ENCODE data around the gene HDAC7. TPM values are rescaled to one million over a fixed set of nuclear protein-coding genes. Genes with fewer than 3 reads are reported as not detected.

Gene HDAC7
- total and polyA plus RNA-seq, 2 of the 13 experiments (the other 11 are each of a cell fraction or from before 2014, with no cell fraction given): 4.6 to 10.8 TPM

- no peak for TF ChIP-seq TOE1 (CRISPR knock-in tag; IDR thresholded peaks at IDR 0.05)
- peak; percentile 95 for TF ChIP-seq FOXA3 (CRISPR knock-in tag; IDR thresholded peaks at IDR 0.05)
- 0 out of 2 replicates have a peak, but pooled peaks have one; percentile 14 for TF ChIP-seq ETV5 (CRISPR knock-in tag; IDR thresholded peaks at IDR 0.05; ENCODE audit: borderline replicate concordance)
- TF ChIP-seq MED1 (CRISPR knock-in tag; IDR thresholded peaks at IDR 0.05): peak; percentile 73
- no peak for TF ChIP-seq ZNF224 (CRISPR knock-in tag; IDR thresholded peaks at IDR 0.05)
- TF ChIP-seq SOX13 (IDR thresholded peaks at IDR 0.05): no peak
- peak in 1 of 2 experiments; percentile 48; a peak in 1 of 4 replicates for TF ChIP-seq SOX13 (CRISPR knock-in tag; conservative IDR thresholded peaks at IDR 0.05 in 1 of 2, IDR thresholded peaks at IDR 0.05 in 1 of 2)
- peak; percentile 57 for TF ChIP-seq ELF3 (CRISPR knock-in tag; IDR thresholded peaks at IDR 0.05)
- no peak for TF ChIP-seq MZF1 (CRISPR knock-in tag; IDR thresholded peaks at IDR 0.05; ENCODE audit: borderline replicate concordance)
- no peak for TF ChIP-seq NFATC3 (CRISPR knock-in tag; IDR thresholded peaks at IDR 0.05)
- TF ChIP-seq ARID5B (CRISPR knock-in tag; IDR thresholded peaks at IDR 0.05): peak; percentile 70
- 0 out of 2 replicates have a peak, but pooled peaks have one; percentile 22 for TF ChIP-seq SMAD3 (CRISPR knock-in tag; IDR thresholded peaks at IDR 0.05)
- TF ChIP-seq ZNF792 (CRISPR knock-in tag; IDR thresholded peaks at IDR 0.05): 0 out of 2 replicates have a peak, but pooled peaks have one; percentile 41
- TF ChIP-seq ZNF550 (CRISPR knock-in tag; IDR thresholded peaks at IDR 0.05; ENCODE audit: borderline replicate concordance): no peak
- TF ChIP-seq TCF12 (IDR thresholded peaks at IDR 0.05): no peak
- TF ChIP-seq TCF12 (CRISPR knock-in tag; IDR thresholded peaks at IDR 0.05): 0 out of 2 replicates have a peak, but pooled peaks have one; percentile 30
- no peak for TF ChIP-seq ZNF737 (CRISPR knock-in tag; IDR thresholded peaks at IDR 0.05; ENCODE audit: borderline replicate concordance)
- TF ChIP-seq KLF16 (CRISPR knock-in tag; IDR thresholded peaks at IDR 0.05): peak in 1 of 2 experiments; percentile 27; a peak in 1 of 4 replicates
- TF ChIP-seq PATZ1 (CRISPR knock-in tag; IDR thresholded peaks at IDR 0.05): peak; percentile 77
- peak; percentile 67; the same call in 1 of the 2 replicates for TF ChIP-seq MIXL1 (CRISPR knock-in tag; IDR thresholded peaks at IDR 0.05)
- TF ChIP-seq ZNF564 (CRISPR knock-in tag; IDR thresholded peaks at IDR 0.05): no peak; the same call in 1 of the 2 replicates
- no peak for TF ChIP-seq ZNF235 (CRISPR knock-in tag; IDR thresholded peaks at IDR 0.05; ENCODE audit: borderline replicate concordance)
- no peak for TF ChIP-seq SP140L (CRISPR knock-in tag; IDR thresholded peaks at IDR 0.05; ENCODE audit: borderline replicate concordance)
- TF ChIP-seq ZNF251 (CRISPR knock-in tag; IDR thresholded peaks at IDR 0.05): no peak
- TF ChIP-seq ZNF33A (CRISPR knock-in tag; IDR thresholded peaks at IDR 0.05; ENCODE audit: borderline replicate concordance): no peak
Observed at GRCh38 chr12:47852096-47852571, 32.4 kb upstream of the HDAC7 start (continued).

Measured in HepG2 (cell line).